Calu3 (cell line): Measurements from ENCODE around the gene TMEM9. TPM values are rescaled to one million over a fixed set of nuclear protein-coding genes. Genes with fewer than 3 reads are reported as not detected.

Experiments
- BruUV-seq: library from RNA; stranded (reverse); fragments of 400-500 nt; replicated peaks from 2 replicates; lab custom pipeline; 2021; lab: Mats Ljungman, UMichigan
- CTCF ChIA-PET: fragments of 300-600 bp; sonication (Branson Sonifier 250); formaldehyde crosslinking; loops from one replicate; lab custom pipeline; 2022; ENCODE audit warnings: antibody characterized with exemption; lab: Charles Lee
- DNase-seq: peaks from one replicate; pipeline ENCODE4 v3.0.0; 2022
- H3K27ac Mint-ChIP-seq: one replicate; pipeline ENCODE4 v1.8.0; 2022; ENCODE audit warnings: mixed read lengths; ENCODE audit not compliant: unreplicated experiment
- H3K27me3 Mint-ChIP-seq: one replicate; pipeline ENCODE4 v1.8.0; 2022; ENCODE audit warnings: mixed read lengths; ENCODE audit not compliant: unreplicated experiment
- H3K36me3 Mint-ChIP-seq: one replicate; pipeline ENCODE4 v1.8.0; 2022; ENCODE audit warnings: mild to moderate bottlenecking, moderate library complexity, mixed read lengths; ENCODE audit not compliant: insufficient read depth, unreplicated experiment
- H3K4me1 Mint-ChIP-seq: one replicate; pipeline ENCODE4 v1.8.0; 2022; ENCODE audit warnings: mild to moderate bottlenecking, low read depth, mixed read lengths; ENCODE audit not compliant: unreplicated experiment
- H3K4me3 Mint-ChIP-seq: one replicate; pipeline ENCODE4 v1.8.0; 2022; ENCODE audit warnings: mild to moderate bottlenecking, low read depth, moderate library complexity, mixed read lengths; ENCODE audit not compliant: unreplicated experiment
- H3K9me3 Mint-ChIP-seq: one replicate; pipeline ENCODE4 v1.8.0; 2022; ENCODE audit warnings: low read depth, mixed read lengths; ENCODE audit not compliant: unreplicated experiment
- CTCF ChIP-seq: fragments of 200-600 bp; IDR thresholded peaks from one replicate; pipeline ENCODE4 v1.8.0; 2022; ENCODE audit warnings: antibody characterized with exemption; ENCODE audit not compliant: unreplicated experiment
- intact Hi-C: fragments of 100-400 bp; cut with micrococcal nuclease; formaldehyde crosslinking; loops from one replicate; pipeline ENCODE4 v1.10.0; 2022; ENCODE audit not compliant: unreplicated experiment
- total RNA-seq: library from RNA; stranded (reverse); gene quantifications from 2 replicates; pipeline ENCODE4 v1.2.3, GENCODE V29; 2022

The TMEM9 gene
- total RNA-seq, 1 experiment from 2014 or later: 99.5 TPM

- Mint-ChIP-seq H3K9me3 (no peaks in the 10 kb centered on the region), H3K36me3 (no peaks in the 10 kb centered on the region), H3K27me3 (peaks cover 88% of the 10 kb centered on the region), H3K27ac (no peak overlapping the region), H3K4me1 (peaks cover 9% of the 10 kb centered on the region), H3K4me3 (no peak overlapping the region)
- no peak for DNase-seq
- no TSS peak for BruUV-seq
- CTCF ChIA-PET: no interaction called here
- TF ChIP-seq CTCF: no peak
- intact Hi-C loops: no loop called here
These were observed 29.5 kb upstream of the TMEM9 start for GRCh38 chr1:201183753-201184152.

GRCh38 chr1:201183209-201183608 lies 28.9 kb upstream of the TMEM9 start:
- no peaks in the 10 kb centered on the region for H3K36me3 Mint-ChIP-seq
- H3K4me1 Mint-ChIP-seq: peaks cover 9% of the 10 kb centered on the region
- H3K27me3 Mint-ChIP-seq: peaks cover 88% of the 10 kb centered on the region
- no peak overlapping the region for H3K4me3 Mint-ChIP-seq
- BruUV-seq: no TSS peak
- TF ChIP-seq CTCF: no peak
- DNase-seq: no peak
- intact Hi-C loops: no loop called here
- no peak overlapping the region for H3K27ac Mint-ChIP-seq
- H3K9me3 Mint-ChIP-seq: no peaks in the 10 kb centered on the region
- CTCF ChIA-PET: no interaction called here

- no peak overlapping the region for H3K27ac Mint-ChIP-seq
- intact Hi-C loops: no loop called here
- peaks cover 14% of the 10 kb centered on the region for H3K4me1 Mint-ChIP-seq
- CTCF ChIA-PET: no interaction called here
- H3K9me3 Mint-ChIP-seq: no peaks in the 10 kb centered on the region
- no peak for DNase-seq
- no peak for TF ChIP-seq CTCF
- no peak overlapping the region for H3K4me3 Mint-ChIP-seq
- H3K36me3 Mint-ChIP-seq: no peaks in the 10 kb centered on the region
- H3K27me3 Mint-ChIP-seq: peaks cover 78% of the 10 kb centered on the region
- no TSS peak for BruUV-seq
These were observed 27.5 kb upstream of the TMEM9 start for GRCh38 chr1:201181726-201182125.

GRCh38 chr1:201181323-201181722 lies 27.0 kb upstream of the TMEM9 start:
- Mint-ChIP-seq H3K27me3 (peaks cover 74% of the 10 kb centered on the region), H3K27ac (no peak overlapping the region), H3K4me3 (no peak overlapping the region), H3K36me3 (no peaks in the 10 kb centered on the region), H3K4me1 (peaks cover 15% of the 10 kb centered on the region), H3K9me3 (no peaks in the 10 kb centered on the region)
- no peak for TF ChIP-seq CTCF
- intact Hi-C loops: no loop called here
- no peak for DNase-seq
- no TSS peak for BruUV-seq
- CTCF ChIA-PET: no interaction called here
